Suprapubic skin (tissue), 4 donors: Measurements from ENCODE around the gene MRGPRF.

Experiments
- CTCF ChIP-seq, 2 donors: fragments of 200-600 bp in 1 of 2; fragments of 450-650 bp in 1 of 2; sonication (generic) in 1 of 2; IDR thresholded peaks; one replicate each; pipeline ENCODE4 v1.5.1; 2016 to 2019; ENCODE audit warnings: antibody characterized with exemption in 2 of 2, mild to moderate bottlenecking in 1 of 2, moderate library complexity in 1 of 2
- POLR2A ChIP-seq, 2 donors: fragments of 450-650 bp; IDR thresholded peaks; one replicate each; pipeline ENCODE4 v1.6.1; 2017; ENCODE audit warnings: antibody characterized with exemption in 2 of 2, mild to moderate bottlenecking in 2 of 2, moderate library complexity in 2 of 2
- POLR2AphosphoS5 ChIP-seq, 3 donors: sonication (generic); formaldehyde crosslinking; IDR thresholded peaks; one replicate each; pipeline ENCODE4 v1.6.1; 2017; ENCODE audit warnings: antibody characterized with exemption in 3 of 3

- no peak for TF ChIP-seq CTCF (IDR thresholded peaks at IDR 0.05)
- TF ChIP-seq POLR2AphosphoS5 (IDR thresholded peaks at IDR 0.05) = no peak
- TF ChIP-seq POLR2A (IDR thresholded peaks at IDR 0.05) = no peak
Observed at GRCh38 chr11:68988491-68988890, 24.6 kb downstream of the MRGPRF start.
